ENCODE results near the gene KRT8. TPM values are rescaled to one million over a fixed set of nuclear protein-coding genes. Genes with fewer than 3 reads are reported as not detected.

Gene KRT8
- total RNA-seq, 1 experiment from 2014 or later: 2.8 TPM

DNA sequence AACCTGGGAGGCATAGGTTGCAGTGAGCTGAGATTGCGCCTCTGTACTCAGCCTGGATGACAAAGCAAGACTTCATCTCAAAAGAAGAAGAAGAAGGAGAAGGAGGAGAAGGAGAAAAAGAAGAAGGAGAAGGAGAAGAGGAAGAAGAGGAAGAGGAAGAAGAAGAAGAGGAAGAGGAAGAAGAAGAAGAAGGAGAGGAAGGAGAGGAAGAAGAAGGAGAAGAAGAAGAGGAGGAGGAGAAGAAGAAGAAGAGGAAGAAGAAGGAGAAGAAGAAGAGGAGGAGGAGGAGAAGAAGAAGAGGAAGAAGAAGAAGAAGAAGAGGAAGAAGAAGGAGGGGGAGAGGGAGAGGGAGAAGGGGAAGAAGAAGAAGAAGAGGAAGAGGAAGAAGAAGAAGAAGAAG, 12.9 kb upstream of the KRT8 start:
- Histone ChIP-seq H3K27me3 (replicated peaks) (no peaks in the 10 kb centered on the region), H3K4me3 (no peak overlapping the region), H3K9me3 (replicated peaks) (no peaks in the 10 kb centered on the region), H3K27ac (no peak overlapping the region), H3K36me3 (no peaks in the 10 kb centered on the region), H3K4me1 (replicated peaks) (no peaks in the 10 kb centered on the region)
- DNase-seq (ENCODE audit: low read depth in 1 of 2, low spot score in 2 of 2): no peak

DNA sequence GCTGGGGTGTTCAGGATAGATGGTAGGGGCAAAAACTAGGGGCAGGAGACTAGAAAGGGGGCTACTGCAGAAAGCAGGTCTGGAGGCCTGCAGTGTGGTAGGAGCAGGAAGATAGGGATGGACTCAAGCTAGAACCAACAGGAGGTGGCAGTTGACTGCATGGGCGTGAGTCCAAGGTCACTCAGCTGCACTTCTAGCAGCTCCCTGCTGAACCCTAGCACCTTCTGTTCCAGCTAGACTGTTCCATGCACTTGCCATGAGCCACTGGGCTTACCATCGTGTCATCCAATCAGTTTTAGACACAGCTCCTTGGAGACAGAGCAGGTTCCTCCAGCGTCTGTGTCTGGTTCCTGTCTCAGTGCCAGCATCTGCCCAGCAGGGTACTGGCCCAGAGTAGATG, 11.3 kb upstream of the KRT8 start:
- no peaks in the 10 kb centered on the region for H3K9me3 ChIP-seq (replicated peaks)
- DNase-seq (ENCODE audit: low read depth in 1 of 2, low spot score in 2 of 2): no peak
- no peak overlapping the region for H3K27ac ChIP-seq
- H3K4me1 ChIP-seq (replicated peaks): no peaks in the 10 kb centered on the region
- no peaks in the 10 kb centered on the region for H3K36me3 ChIP-seq
- H3K27me3 ChIP-seq (replicated peaks): no peaks in the 10 kb centered on the region
- H3K4me3 ChIP-seq: no peak overlapping the region

DNA sequence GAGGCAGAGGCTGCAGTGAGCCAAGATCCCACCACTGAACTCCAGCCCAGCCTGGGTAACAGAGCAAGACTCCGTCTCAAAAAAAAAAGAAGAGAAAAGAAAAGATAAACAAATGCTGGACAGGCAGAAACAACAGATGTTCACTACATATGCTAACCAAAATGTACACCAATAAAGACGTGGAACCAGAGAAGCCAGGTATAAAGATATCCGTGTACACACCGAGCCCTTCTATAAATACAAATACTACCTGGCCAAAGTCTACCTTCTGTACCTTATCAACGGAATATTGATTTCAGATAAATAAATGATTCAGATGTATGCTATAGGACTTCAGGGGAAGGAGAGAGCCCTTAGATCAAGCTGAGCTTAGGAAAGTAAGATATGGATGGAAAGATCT, 10.8 kb upstream of the KRT8 start:
- Histone ChIP-seq H3K4me3 (no peak overlapping the region), H3K36me3 (no peaks in the 10 kb centered on the region), H3K27me3 (replicated peaks) (no peaks in the 10 kb centered on the region), H3K4me1 (replicated peaks) (no peaks in the 10 kb centered on the region), H3K9me3 (replicated peaks) (no peaks in the 10 kb centered on the region), H3K27ac (no peak overlapping the region)
- DNase-seq (ENCODE audit: low read depth in 1 of 2, low spot score in 2 of 2): no peak

DNA sequence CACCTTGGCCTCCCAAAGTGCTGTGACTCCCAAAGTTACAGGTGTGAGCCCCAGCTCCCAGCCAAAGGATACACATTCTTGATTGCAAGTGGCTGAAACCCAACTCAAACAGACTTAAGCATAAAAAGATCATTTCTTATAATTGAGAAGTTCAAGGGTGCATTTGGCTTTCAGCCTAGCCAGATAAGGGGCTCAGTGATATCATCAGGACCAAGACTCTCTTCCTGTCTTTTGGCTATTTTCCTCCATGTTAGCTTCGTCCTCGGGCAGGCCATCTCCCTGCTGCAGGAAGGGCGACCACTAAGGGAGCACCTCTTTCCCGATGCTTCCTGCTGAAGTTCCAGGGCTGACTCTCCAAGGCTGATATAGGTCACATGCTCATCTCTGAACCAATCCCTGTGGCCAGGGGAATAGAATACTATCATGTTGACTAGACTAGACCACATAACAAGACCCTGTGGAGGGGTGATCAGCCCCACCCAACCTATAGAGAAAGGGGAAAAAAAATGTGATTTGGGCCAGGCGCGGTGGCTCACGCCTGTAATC, 9.8 kb upstream of the KRT8 start:
- Histone ChIP-seq H3K4me3 (no peak overlapping the region), H3K27ac (no peak overlapping the region), H3K9me3 (replicated peaks) (no peaks in the 10 kb centered on the region), H3K27me3 (replicated peaks) (no peaks in the 10 kb centered on the region), H3K4me1 (replicated peaks) (no peaks in the 10 kb centered on the region), H3K36me3 (no peaks in the 10 kb centered on the region)
- DNase-seq (ENCODE audit: low read depth in 1 of 2, low spot score in 2 of 2): no peak

DNA sequence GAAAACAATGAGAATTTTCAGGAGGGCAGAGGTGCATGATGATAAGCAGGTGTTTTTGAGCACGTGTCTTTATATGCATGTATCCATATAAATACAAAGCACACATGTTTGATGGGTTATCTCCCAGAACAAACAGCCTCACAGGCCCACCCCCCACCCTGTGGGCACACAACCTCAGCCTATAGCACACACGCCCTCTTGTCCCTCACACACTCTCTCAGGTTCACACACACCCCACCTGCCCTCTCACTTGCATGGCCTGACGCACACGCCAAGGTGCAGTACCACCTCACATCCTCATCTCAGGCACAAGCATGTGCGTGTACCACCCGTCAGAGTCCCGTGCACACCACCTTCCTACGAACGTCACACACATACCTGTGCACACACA, 8.6 kb upstream of the KRT8 start:
- no peaks in the 10 kb centered on the region for H3K9me3 ChIP-seq (replicated peaks)
- no peak overlapping the region for H3K27ac ChIP-seq
- DNase-seq (ENCODE audit: low read depth in 1 of 2, low spot score in 2 of 2): no peak

DNA sequence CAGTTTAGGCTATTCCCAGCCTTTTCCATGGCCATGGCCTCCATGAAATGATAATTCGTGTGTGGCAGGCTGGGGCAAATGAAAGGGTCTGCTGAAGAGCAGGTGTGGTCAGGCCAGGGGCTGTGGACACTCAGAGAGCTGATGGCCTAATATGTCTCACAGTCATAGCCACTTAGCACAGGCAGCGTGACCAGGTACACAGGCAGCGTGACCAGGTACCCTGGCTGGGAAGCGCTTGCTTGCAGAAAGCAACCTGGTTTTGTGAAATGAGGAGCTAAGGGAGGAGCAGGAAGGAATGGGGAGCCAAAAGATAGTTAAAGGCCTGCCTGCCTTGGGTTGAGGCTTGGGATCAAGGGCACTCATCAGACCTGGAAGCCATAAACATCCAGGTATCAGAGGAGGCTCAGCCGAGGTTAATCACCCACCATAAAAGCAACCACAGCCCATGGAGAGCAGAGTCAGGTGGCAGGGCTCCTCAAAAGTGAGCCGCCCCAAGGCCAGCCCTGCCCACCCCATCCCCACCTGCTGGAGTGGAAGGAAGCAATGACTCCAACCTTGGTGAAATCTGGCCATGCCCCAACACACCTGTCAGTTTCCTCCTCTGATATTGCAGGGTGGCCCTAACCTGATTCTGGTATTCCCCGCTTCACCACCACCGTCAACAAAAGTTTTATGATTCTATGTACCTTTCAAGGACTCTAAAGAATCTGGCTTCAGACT, 8.0 kb upstream of the KRT8 start:
- H3K27ac ChIP-seq: no peak overlapping the region
- no peak overlapping the region for H3K4me3 ChIP-seq
- H3K27me3 ChIP-seq (replicated peaks): no peaks in the 10 kb centered on the region
- no peaks in the 10 kb centered on the region for H3K36me3 ChIP-seq
- H3K4me1 ChIP-seq (replicated peaks): peaks cover 7% of the 10 kb centered on the region; the same call in 1 of the 2 replicates
- H3K9me3 ChIP-seq (replicated peaks): no peaks in the 10 kb centered on the region
- DNase-seq (ENCODE audit: low read depth in 1 of 2, low spot score in 2 of 2): no peak

More for the DNA sequence above, 8.6 kb upstream of the KRT8 start:
- H3K27me3 ChIP-seq (replicated peaks): no peaks in the 10 kb centered on the region
- H3K4me3 ChIP-seq: no peak overlapping the region
- no peaks in the 10 kb centered on the region for H3K36me3 ChIP-seq
- peaks cover 3% of the 10 kb centered on the region; the same call in 1 of the 2 replicates for H3K4me1 ChIP-seq (replicated peaks)

- no peaks in the 10 kb centered on the region for H3K27me3 ChIP-seq (replicated peaks)
- no peak overlapping the region for H3K4me3 ChIP-seq
- no peak overlapping the region for H3K27ac ChIP-seq
- peaks cover 13% of the 10 kb centered on the region; the same call in 1 of the 2 replicates for H3K4me1 ChIP-seq (replicated peaks)
- H3K36me3 ChIP-seq: no peaks in the 10 kb centered on the region
- H3K9me3 ChIP-seq (replicated peaks): no peaks in the 10 kb centered on the region
- DNase-seq (ENCODE audit: low read depth in 1 of 2, low spot score in 2 of 2): no peak
Observed at GRCh38 chr12:52910248-52910883, 5.5 kb upstream of the KRT8 start.

DNA sequence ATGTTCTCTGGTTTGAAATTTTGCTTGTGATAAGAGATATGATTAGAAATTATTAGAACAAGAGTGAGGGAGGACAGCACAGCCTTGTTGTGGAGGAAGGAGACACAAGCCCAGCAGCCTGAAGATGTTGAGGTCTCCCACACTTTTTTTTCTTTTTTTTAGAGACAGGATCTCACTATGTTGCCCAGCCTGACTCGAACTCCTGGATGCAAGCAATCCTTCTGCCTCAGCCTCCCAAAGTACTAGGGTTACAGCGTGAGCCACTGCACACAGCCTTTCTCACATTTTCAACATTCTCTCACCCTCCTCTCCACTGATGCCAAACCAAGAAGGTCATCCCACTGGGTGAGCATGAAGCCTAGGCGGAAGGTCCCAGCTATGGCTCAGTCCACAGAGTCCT, 4.9 kb upstream of the KRT8 start:
- no peak for DNase-seq (ENCODE audit: low read depth in 1 of 2, low spot score in 2 of 2)
- Histone ChIP-seq H3K27ac (no peak overlapping the region), H3K9me3 (replicated peaks) (no peaks in the 10 kb centered on the region), H3K27me3 (replicated peaks) (no peaks in the 10 kb centered on the region), H3K4me1 (replicated peaks) (peaks cover 13% of the 10 kb centered on the region; the same call in 1 of the 2 replicates), H3K36me3 (no peaks in the 10 kb centered on the region), H3K4me3 (no peak overlapping the region)

DNA sequence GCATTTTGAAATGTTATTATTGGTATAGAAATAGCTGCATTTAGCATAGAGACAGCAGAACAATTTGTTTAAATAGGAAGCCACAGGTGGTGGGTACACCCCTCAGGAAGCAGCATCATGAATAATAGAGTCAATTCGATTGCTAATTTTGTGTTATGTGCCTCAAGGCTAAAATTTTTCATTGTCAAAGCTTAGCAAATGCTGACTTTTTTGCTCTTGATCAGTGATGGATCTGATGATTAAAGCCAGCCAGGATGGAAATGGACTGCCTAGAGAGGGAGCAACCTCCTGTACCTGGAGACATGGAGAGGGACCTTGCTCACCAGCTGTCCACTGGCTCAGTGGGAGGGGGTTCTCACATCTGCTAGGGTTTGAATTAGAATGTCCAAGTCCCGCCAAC, 4.5 kb upstream of the KRT8 start:
- Histone ChIP-seq H3K27ac (no peak overlapping the region), H3K4me1 (replicated peaks) (peaks cover 13% of the 10 kb centered on the region; the same call in 1 of the 2 replicates), H3K9me3 (replicated peaks) (no peaks in the 10 kb centered on the region), H3K4me3 (no peak overlapping the region), H3K27me3 (replicated peaks) (no peaks in the 10 kb centered on the region), H3K36me3 (no peaks in the 10 kb centered on the region)
- no peak for DNase-seq (ENCODE audit: low read depth in 1 of 2, low spot score in 2 of 2)

- no peaks in the 10 kb centered on the region for H3K36me3 ChIP-seq
- H3K27me3 ChIP-seq (replicated peaks): no peaks in the 10 kb centered on the region
- H3K27ac ChIP-seq: no peak overlapping the region
- H3K4me1 ChIP-seq (replicated peaks): peaks cover 13% of the 10 kb centered on the region; the same call in 1 of the 2 replicates
- no peaks in the 10 kb centered on the region for H3K9me3 ChIP-seq (replicated peaks)
- no peak for DNase-seq (ENCODE audit: low read depth in 1 of 2, low spot score in 2 of 2)
- no peak overlapping the region for H3K4me3 ChIP-seq
Observed at GRCh38 chr12:52907092-52907810, 2.4 kb upstream of the KRT8 start.

- no peaks in the 10 kb centered on the region for H3K27me3 ChIP-seq (replicated peaks)
- H3K9me3 ChIP-seq (replicated peaks): no peaks in the 10 kb centered on the region
- H3K4me1 ChIP-seq (replicated peaks): peaks cover 13% of the 10 kb centered on the region; the same call in 1 of the 2 replicates
- DNase-seq (ENCODE audit: low read depth in 1 of 2, low spot score in 2 of 2): no peak
- H3K36me3 ChIP-seq: no peaks in the 10 kb centered on the region
- H3K4me3 ChIP-seq: no peak overlapping the region
- no peak overlapping the region for H3K27ac ChIP-seq
Observed at GRCh38 chr12:52906191-52906601, 1.3 kb upstream of the KRT8 start.

GRCh38 chr12:52903855-52904508, 894 bp downstream of the KRT8 start:
- Histone ChIP-seq H3K9me3 (replicated peaks) (no peaks in the 10 kb centered on the region), H3K27me3 (replicated peaks) (no peaks in the 10 kb centered on the region), H3K27ac (no peak overlapping the region), H3K36me3 (no peaks in the 10 kb centered on the region), H3K4me1 (replicated peaks) (peaks cover 13% of the 10 kb centered on the region; the same call in 1 of the 2 replicates), H3K4me3 (no peak overlapping the region)
- DNase-seq (ENCODE audit: low read depth in 1 of 2, low spot score in 2 of 2): no peak

- Histone ChIP-seq H3K36me3 (no peaks in the 10 kb centered on the region), H3K27ac (no peak overlapping the region), H3K4me3 (no peak overlapping the region), H3K9me3 (replicated peaks) (no peaks in the 10 kb centered on the region), H3K27me3 (replicated peaks) (no peaks in the 10 kb centered on the region), H3K4me1 (replicated peaks) (peaks cover 10% of the 10 kb centered on the region; the same call in 1 of the 2 replicates)
- DNase-seq (ENCODE audit: low read depth in 1 of 2, low spot score in 2 of 2): no peak
Observed at GRCh38 chr12:52903285-52903854, 1.5 kb downstream of the KRT8 start.
